Epithelial cell of esophagus (primary cell): ENCODE data around the gene CNDP2.

Experiments used
- DNase-seq: peaks from one replicate; pipeline ENCODE4 v3.0.0; 2010; ENCODE audit warnings: low read depth
- H3K4me3 ChIP-seq: 2 replicates; pipeline ENCODE4 v1.5.1; 2011; ENCODE audit warnings: mild to moderate bottlenecking, low read length, control low read depth
- TF ChIP-seq, protein P1 (sequence below): IDR thresholded peaks from 2 replicates; pipeline ENCODE4 v1.5.1; 2011; ENCODE audit warnings: low read depth, mild to moderate bottlenecking, low read length, control low read depth, inconsistent platforms; ENCODE audit not compliant: insufficient read depth; ENCODE audit errors: missing control alignments

Gene CNDP2

DNA sequence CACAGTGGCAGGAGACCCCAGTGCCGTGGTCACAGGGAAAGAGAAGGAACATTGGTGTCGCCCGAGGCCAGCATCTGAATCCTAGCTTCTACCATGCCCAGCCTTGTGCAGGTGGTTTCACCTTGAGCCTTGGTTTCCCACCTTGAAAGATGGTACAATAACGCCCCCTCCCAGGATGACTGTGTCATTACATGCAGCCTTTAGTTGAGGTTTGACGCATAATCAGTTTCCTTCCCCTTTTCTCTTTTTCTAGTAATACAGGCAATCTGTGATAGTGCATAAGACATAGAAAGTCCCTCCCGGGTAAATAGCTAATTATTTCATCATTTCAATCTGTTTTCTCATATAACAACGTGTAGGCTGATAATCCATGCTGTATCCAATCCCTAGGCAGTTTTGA, 71.7 kb downstream of the CNDP2 start:
- TF ChIP-seq, protein P1, sequence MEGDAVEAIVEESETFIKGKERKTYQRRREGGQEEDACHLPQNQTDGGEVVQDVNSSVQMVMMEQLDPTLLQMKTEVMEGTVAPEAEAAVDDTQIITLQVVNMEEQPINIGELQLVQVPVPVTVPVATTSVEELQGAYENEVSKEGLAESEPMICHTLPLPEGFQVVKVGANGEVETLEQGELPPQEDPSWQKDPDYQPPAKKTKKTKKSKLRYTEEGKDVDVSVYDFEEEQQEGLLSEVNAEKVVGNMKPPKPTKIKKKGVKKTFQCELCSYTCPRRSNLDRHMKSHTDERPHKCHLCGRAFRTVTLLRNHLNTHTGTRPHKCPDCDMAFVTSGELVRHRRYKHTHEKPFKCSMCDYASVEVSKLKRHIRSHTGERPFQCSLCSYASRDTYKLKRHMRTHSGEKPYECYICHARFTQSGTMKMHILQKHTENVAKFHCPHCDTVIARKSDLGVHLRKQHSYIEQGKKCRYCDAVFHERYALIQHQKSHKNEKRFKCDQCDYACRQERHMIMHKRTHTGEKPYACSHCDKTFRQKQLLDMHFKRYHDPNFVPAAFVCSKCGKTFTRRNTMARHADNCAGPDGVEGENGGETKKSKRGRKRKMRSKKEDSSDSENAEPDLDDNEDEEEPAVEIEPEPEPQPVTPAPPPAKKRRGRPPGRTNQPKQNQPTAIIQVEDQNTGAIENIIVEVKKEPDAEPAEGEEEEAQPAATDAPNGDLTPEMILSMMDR = no peak
- H3K4me3 ChIP-seq = no peak overlapping the region
- no peak for DNase-seq

DNA sequence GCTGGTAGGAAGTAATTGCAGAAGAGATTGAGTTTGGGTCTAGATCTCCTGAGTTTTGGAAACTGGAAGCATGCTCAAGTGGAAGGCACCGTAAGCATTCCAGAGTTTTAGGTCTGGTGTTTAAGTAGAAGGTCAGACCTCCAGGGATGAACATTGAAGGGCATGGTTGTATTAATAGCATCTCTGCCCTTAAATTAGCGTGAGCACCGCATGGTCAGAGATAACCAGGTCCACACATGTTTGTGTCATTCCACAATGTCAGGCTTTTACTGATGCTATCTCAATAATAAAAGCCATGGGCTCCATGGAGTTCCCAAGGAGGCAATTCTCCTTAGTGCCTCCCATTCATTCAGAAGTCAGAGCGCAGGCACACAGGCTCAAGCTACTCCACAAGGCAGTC, 73.2 kb downstream of the CNDP2 start:
- DNase-seq = no peak
- H3K4me3 ChIP-seq = no peak overlapping the region
- TF ChIP-seq, protein P1 = no peak

DNA sequence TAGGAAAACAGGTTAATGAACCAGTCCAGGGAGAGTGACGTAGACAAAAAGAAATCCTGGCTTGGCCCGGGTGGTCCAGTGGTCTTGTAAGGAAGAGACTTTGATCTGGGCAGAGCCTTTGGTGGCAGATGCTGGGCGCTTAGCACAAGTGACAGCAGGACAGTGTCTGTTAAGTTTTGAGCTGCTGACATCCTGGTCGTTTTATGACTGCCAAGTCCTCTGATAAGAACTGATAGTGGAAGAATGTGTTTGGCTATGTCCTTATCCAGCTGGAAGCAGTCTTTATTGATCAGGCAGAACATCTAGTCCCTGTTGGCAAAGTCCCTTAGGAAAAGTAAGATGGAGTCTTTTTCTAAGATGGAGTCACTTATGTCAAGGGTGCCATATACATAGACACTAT, 74.1 kb downstream of the CNDP2 start:
- TF ChIP-seq, protein P1 = no peak
- no peak overlapping the region for H3K4me3 ChIP-seq
- no peak for DNase-seq

DNA sequence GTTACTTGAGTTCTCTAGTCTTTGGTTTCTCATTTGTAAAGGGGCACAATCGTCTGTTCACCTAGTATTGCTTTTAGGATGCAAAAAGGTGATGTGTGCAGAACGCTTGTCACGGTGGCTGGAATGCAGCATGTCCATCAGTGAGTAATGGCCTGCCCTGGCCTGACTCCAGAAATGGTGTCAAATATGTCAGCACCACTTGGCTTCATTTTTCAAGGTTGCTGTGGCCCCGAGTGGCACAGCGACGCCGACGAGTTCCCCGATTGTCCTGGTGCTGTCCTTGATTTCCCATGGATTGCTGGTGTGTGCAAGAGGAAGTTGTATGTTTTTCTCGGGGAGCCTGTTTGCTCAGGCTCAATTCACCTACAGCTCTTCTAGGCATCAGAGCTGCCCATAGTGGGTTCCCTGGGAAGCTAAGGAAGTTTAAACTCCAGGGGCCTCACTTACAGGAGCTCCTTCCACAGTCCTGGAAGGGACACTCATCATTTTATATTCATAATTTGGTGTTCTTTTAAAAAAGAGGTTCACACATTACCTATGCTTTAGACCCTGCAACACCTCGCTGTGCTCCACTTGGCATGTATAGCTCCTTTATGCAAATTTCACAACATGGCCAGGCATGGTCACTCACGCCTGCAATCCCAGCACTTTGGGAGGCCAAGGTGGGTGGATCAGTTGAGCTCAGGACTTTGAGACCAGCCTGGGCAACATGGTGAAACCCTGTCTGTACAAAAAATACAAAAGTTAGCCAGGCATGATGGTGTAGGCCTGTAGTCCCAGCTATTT, 75.9 kb downstream of the CNDP2 start:
- no peak overlapping the region for H3K4me3 ChIP-seq
- TF ChIP-seq, protein P1 = no peak
- DNase-seq = no peak

DNA sequence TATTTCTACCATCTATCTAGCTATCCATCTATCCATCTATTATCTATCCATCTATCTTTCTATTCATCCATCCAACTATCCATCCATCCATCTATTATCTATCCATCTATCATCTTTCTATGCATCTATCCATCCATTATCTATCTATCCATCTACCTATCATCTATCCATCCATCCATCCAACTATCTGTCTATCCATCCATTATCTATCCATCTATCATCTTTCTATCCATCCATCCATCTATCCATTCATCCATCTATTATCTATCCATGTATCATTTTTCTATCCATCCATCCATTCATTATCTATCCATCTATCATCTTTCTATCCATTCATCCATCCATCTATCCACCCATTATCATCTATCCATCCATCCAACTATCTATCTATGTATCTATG, 76.9 kb downstream of the CNDP2 start:
- no peak for DNase-seq
- no peak overlapping the region for H3K4me3 ChIP-seq
- TF ChIP-seq, protein P1 = no peak
